Medulla oblongata (tissue), 1 donor: Measurements from ENCODE around the gene BRD8.
"Not testable (repeated sequence)": the region's sequence is repeated elsewhere in the genome, so short reads cannot be mapped to it uniquely, and the experiment has no call there.

ENCODE experiments used
- DNase-seq: peaks from one replicate; pipeline ENCODE4 v3.0.0-alpha.2; 2015; ENCODE audit errors: extremely low spot score

BRD8 gene, protein sequence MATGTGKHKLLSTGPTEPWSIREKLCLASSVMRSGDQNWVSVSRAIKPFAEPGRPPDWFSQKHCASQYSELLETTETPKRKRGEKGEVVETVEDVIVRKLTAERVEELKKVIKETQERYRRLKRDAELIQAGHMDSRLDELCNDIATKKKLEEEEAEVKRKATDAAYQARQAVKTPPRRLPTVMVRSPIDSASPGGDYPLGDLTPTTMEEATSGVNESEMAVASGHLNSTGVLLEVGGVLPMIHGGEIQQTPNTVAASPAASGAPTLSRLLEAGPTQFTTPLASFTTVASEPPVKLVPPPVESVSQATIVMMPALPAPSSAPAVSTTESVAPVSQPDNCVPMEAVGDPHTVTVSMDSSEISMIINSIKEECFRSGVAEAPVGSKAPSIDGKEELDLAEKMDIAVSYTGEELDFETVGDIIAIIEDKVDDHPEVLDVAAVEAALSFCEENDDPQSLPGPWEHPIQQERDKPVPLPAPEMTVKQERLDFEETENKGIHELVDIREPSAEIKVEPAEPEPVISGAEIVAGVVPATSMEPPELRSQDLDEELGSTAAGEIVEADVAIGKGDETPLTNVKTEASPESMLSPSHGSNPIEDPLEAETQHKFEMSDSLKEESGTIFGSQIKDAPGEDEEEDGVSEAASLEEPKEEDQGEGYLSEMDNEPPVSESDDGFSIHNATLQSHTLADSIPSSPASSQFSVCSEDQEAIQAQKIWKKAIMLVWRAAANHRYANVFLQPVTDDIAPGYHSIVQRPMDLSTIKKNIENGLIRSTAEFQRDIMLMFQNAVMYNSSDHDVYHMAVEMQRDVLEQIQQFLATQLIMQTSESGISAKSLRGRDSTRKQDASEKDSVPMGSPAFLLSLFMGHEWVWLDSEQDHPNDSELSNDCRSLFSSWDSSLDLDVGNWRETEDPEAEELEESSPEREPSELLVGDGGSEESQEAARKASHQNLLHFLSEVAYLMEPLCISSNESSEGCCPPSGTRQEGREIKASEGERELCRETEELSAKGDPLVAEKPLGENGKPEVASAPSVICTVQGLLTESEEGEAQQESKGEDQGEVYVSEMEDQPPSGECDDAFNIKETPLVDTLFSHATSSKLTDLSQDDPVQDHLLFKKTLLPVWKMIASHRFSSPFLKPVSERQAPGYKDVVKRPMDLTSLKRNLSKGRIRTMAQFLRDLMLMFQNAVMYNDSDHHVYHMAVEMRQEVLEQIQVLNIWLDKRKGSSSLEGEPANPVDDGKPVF

DNA sequence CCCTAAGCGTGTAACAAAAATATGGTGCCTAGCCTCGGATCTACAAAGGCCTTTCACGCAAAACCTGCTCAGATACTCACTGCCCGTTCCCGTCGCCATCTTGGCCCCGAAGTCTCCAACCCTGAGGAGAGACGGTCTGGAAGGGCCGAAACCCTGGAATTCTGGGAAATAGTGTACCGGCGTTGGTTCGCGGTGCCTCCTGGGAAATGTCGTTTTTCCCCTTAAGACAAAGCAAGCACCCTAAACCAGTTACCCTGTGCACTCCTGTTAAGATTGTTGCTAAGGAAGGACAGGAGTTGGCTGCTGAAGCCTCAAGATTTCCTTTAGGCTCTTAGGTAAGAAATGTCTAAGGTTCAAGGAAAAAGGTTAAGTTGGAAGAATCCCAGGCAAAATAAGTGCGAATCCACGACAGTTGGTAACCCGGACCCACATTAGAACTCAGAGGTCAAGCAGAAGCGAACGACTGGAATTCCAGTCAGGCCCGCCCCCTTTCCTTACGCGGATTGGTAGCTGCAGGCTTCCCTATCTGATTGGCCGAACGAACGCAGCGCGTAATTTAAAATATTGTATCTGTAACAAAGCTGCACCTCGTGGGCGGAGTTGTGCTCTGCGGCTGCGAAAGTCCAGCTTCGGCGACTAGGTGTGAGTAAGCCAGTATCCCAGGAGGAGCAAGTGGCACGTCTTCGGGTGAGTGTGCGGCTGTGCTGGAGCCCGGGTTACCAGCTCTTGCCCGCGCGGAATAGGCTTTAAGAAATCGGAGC lies at the start of gene BRD8, which contains the start of gene KIF20A:
TSS of gene BRD8 (minus strand) at position 115 of the 761 bp plus-strand sequence. CDS start at position 99, 16 bp downstream.
TSS of gene KIF20A (plus strand) at position 597 of the 761 bp plus-strand sequence. CDS start 569 bp downstream, outside the sequence.
- peak; percentile 98 for DNase-seq

DNA sequence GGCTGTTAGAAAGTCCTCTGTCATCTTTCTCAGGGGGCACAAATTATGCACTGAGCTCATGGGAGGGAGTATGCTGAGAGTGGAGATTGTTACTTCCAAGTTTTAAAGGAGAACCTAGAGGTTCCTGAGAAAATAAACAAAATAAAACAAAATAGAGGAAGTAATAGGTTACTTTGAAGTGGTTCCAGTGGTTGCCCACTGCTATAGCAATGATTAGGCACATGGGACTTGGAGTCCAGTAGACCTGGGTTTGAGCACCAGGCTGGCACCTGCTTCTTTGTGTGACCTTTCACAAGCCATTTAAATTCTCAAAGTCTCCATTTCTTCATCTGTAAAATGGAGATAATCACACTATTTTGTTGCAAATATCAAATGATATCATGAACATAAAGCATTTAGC lies 48.5 kb upstream of the BRD8 start:
- no peak for DNase-seq

DNA sequence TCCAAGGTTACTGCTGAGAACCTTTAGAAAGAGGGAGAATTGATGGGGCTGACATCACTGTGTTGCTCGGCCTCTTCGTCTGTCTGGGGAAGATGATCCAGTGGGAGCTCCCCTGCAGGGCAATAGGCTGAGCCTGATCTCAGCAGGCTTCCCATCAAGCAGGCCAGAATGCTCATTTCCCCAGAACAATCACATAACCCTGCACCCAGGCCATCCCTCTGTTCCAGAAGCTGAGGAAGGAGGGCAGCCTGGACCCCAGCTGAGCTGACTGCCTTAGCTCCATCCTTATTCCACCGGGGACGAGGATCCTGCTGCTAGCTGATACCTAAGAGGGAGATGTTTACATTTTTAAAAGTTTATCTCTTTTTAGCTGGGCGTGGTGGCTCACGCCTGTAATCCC lies 46.3 kb upstream of the BRD8 start:
- DNase-seq: no peak

DNA sequence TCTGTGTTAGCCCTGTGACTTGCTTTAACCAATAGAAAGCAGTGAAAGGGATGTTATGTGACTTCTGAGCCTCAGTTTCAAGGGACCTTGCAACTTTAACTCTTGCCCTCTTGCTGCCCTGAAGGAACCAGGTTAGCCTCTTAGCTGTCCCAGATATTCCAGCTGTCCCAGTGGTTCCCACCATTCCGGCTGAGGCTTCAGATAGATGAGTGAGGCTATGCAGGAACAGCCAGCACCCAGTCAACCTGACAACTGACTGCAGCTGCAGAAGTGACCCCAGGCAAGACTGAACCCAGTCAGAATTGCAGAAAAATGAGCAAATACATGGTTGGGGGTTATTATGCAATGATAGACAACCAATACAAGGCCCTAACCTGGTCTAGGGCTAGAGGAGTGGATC lies 45.1 kb upstream of the BRD8 start:
- DNase-seq: no peak

DNA sequence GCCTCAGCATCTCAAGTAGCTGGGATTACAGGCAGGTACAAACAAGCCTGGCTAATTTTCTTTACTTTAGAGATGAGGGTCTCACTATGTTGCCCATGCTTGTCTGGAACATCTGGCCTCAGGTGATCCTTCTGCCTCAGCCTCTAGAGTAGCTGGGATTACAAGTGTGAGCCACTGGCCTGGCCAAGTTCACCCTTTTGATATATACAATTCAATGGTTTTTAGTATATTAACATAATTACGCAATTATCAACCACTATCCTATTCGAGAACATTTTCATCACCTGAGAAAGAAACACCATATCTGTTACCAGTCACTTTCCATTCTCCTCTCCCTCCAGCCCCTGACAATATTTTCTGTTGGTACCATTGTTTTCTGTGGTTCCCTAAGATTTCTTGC lies 38.4 kb upstream of the BRD8 start:
- no peak for DNase-seq

DNA sequence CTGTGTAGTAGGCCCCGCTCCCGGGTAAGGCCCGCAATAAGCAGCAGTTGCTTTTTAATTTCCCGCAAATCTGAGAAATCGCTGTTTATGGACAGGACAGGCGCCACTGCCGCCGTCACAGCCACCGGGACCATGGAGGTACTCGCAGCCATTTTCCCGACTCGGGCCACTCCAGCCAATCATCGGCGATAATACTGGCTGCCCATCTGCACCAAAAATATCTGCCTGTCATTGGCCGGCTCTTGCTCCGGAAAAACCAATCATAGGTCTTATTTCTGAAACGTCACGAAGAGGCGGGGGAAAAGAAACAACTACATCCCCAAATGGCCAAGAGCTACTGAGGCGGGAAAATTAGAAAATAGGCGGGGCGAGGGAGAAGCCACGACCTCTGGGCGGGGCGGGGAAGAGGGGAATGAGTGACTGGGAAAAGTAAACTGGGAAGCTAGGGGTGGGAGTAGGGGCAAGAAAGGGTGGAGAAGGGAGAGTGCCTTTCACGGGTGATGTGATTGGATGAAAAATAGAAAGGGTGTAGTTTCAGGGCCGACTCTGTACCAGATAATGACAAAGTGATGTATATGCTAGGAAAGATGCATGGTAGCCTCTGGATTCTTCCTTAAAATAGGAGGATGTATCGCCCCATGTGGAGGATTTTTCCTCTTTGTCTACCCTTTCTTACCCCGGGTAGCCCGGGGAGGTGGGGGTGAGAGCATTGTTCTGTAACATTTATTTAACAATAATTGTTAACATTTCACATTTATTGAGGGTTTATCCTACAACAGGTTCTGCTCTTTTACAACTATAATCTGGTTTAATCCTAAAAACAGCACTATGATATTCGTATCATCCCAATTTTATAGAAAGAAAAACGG lies 35.0 kb upstream of the BRD8 start, which contains the start of gene CDC23:
TSS of gene CDC23 (minus strand) at position 163 of the 869 bp plus-strand sequence. CDS start at position 152, 11 bp downstream.
- peak; percentile 99 for DNase-seq

DNA sequence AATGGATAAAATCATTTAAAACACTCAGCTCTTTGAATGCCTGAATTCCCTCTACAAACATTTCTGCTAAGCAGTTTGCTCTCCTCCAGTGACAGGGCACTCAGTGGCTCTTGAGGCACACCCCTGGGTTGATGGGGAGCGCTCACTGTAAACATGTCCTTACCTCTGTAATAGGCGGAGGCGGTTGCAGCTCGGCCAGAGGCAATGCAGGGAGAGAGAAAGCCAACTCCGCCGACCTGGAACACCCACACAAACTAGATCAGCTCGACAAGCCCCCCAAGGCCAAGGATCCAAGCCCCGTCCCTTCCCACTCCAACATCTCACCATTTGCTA lies 34.4 kb upstream of the BRD8 start:
- DNase-seq: no peak

DNA sequence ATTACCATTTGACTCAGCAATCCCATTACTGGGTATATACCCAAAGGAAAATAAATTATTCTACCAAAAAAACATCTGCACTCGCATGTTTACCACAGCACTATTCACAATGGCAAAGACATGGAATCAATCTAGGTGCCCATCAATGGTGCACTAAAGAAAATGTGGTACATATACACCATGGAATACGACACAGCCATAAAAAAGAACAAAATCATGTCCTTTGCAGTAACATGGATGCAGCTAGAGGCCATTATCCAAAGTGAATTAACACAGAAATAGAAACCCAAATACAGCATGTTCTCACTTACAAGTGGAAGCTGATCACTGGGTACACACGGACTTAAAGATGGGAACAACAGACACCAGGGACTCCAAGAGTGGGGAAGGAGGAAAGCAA lies 32.6 kb upstream of the BRD8 start:
- no peak for DNase-seq

DNA sequence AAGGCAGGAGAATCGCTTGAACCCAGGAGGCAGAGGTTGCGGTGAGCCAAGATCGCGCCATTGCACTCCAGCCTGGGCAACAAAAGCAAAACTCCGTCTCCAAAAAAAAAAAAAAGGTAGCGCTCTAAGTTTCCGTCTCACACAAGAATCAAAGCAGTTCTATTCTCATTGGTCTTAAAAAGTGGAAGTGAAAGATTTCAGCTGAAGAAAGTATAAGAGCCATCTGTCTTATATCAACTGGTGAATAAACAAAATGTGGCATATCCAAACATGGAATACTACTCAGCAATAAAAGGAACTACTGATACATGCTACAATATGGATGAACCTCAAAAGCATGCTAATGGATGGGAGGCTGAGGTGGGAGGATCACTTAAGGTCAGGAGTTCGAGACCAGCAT lies 15.4 kb upstream of the BRD8 start:
- DNase-seq: not testable (repeated sequence)

DNA sequence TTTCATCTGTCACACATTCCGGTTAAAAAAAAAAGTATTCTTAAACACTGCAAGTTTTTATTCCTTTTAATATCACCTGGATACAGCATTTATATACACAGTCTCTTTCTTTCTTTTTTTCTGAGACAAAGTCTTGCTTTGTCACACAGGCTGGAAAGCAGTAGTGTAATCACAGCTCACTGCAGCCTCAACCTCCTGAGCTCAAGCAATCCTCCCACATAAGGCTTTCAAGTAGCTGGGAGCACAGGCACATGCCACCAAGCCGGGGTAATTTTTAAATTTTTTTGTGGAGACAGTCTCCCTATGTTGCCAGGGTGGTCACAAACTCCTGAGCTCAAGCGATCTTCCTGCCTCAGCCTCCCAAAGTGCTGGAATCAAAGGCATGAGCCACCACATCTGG lies 14.4 kb upstream of the BRD8 start:
- no peak for DNase-seq

DNA sequence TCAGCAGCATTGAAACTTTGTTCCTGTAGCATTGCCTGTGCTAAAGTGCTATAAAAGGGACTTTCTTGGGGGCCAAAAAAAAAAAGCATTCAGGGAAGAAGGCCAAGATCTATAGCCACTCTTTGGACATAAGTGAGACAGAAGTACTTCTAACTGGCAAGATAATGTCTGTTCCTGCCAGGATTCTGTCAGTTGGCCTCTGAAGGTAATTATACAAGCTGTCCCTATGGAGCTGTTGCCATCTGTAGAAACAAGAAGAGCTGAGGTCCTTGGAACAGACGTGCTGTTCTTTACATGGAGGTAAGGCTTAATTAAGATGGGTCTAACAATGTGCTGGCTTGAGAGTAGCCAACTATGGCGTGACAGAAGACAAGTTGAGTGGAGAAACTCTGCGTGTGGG lies 10.2 kb upstream of the BRD8 start:
- DNase-seq: no peak

DNA sequence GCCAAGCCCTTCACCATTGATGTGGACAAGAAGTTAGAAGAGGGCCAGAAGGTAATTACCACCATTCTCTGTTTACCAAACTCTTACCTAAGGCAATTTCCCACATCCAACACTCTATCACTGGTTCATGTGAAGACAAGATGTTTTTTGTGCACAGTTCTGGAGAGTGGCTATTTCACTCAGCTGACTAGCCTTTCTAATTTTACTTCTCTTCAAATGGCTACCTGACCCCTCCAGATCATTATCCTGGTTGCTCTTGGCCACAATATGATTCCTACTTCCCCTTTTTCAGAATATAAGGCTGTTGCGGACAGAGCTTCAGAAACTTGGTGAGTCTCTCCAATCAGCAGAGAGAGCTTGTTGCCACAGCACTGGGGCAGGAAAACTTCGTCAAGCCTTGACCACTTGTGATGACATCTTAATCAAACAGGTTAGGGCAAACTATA lies 7.6 kb upstream of the BRD8 start:
- DNase-seq: no peak

DNA sequence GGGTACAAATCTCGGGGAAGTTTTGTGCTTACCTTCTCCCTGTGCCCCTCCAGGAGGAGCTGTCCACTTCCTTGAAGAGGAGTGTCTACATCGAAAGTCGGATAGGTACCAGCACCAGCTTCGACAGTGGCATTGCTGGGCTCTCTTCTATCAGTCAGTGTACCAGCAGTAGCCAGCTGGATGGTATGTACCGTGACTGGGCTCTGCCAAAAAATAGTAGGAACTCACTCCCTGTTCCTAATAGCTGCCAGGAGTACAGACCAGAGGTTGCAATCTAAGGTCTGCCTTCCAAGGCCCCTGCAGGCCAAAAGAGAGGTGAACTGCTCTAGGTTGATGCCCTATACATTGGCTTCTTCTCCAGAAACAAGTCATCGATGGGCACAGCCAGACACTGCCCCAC lies 4.4 kb upstream of the BRD8 start:
- no peak for DNase-seq

DNA sequence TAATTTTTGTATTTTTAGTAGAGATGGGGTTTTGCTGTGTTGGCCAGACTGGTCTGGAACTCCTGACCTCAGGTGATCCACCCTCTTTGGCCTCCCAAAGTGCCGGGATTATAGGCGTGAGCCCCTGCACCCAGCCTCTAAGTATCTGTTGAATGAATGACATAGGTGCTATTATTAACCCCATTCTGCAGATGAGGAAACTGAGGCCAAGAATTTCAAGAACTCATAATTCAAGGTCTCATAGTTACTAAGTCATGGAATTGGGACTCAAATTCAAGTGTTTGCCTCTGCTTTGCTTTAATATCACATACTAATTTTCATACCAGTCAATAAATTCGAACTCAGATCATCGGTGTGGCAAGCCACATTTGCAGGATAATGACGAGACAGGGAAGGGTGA lies 2.4 kb upstream of the BRD8 start:
- DNase-seq: no peak

DNA sequence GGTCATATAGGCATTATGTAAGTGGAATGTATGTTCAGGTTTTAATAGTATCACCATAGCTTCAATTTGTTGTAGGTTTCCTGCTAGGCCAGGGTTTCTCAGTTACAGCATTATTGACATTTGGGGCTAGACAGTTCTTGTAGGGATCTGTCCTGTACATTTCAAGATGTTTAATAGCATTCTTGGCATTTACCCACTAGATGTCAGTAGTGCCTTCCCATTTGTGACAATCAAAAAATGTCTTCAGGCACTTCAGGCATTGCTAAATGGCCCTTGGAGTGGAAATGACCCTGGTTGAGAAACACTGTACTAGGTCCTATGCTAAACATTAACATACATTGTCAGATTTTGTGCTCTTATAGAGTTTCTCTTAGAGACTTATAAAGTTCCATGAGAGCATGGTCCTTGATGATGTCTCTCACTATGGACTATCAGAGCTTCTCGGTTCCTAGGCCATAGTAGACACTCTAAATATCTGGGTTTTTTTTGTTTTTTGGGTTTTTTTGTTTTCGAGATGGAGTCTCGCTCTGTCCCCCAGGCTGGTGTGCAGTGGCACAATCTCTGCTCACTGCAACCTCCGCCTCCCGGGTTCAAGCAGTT lies 1.9 kb upstream of the BRD8 start:
- DNase-seq: peak; percentile 18

DNA sequence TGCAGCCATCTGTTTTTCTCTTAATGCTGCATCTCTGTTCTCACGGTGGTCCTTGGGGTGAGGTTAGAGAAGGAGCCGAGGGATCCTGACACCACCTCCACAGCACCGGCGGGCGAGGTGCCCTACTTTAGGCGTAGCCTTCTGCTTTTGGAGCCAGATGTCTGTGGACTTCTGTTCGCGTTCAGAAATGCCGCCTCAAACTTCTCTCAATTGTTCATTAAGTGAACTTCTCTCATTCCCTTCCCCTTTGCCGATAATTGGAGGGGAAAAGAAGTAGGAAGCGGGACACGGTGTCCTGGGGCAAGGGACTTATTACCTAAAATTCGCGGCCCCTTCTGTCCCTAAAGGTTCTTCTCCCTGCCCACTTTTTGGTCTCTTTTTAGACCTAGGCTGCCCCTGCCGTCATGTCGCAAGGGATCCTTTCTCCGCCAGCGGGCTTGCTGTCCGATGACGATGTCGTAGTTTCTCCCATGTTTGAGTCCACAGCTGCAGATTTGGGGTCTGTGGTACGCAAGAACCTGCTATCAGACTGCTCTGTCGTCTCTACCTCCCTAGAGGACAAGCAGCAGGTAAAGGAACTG lies 937 bp upstream of the BRD8 start:
- DNase-seq: no peak

DNA sequence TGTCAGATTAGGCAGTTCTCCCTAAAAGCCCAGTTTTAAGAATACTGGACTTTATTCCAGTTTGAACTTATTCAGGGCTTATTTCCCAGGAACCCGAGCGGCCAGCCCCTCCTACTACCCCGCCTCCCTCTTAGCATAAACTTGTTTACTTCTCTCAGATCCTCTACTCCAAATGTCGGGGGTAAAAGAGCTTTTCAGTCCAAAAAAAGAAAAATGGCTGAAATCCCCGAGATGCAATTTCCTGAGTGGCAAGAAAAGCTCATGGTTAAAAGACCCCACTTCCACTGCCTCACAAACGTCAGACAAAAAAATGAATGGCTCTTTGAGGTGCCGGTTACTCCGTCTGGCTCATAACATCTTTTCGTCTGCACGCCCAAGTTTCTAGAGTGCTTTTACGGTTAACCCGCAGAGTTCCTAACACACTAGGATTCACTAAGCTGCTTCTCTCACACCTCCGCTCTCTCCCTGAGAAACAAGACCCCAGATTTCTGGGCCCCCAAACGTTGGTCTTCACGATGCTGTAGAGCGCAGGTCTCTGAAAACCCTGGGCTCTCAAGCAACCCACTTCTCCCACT lies 402 bp downstream of the BRD8 start:
- DNase-seq: peak; percentile 72

DNA sequence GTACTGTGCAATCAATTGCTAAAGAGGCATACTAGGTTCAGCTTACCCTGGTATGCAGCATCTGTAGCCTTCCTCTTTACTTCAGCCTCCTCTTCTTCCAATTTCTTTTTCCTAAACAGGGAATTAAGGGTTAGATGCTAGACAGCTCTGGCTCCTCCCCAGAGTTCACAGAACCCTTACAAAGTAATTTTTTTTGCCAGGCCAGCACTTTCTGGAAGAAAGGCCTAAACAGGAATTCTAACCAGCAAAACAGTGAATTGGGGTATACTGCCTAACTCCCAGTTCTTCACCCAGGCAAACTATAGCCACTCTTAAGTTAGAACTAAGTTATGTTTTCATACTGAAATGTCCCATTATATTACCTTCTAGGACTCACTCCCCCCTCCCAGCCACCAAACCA lies 8.1 kb downstream of the BRD8 start:
- no peak for DNase-seq

DNA sequence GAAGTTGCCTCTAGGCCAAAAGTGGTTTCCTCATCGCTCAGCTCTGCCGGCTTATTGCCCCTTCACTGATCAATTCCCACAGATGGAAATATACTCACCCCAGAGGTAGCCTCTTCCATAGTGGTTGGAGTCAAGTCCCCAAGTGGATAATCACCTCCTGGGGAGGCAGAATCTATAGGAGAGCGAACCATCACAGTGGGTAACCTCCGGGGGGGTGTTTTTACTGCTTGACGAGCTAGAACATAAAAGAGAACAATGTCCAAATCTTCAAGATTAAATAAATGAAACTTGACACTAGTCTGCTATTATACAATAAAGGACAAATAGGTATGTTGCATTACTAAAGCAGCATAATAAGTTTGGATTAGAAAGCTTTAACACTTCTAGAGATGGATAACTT lies 9.3 kb downstream of the BRD8 start:
- no peak for DNase-seq
